HepG2 (cell line): ENCODE data around the gene MBIP. TPM values are rescaled to one million over a fixed set of nuclear protein-coding genes. Genes with fewer than 3 reads are reported as not detected.
A peak's percentile ranks its signal among the peaks of the same experiment; 100 is the strongest.

Experiments
- CENPX ChIP-seq: sonication (generic); formaldehyde crosslinking; IDR thresholded peaks from 2 replicates; pipeline ENCODE4 v1.9.0; 2021; ENCODE audit warnings: mild to moderate bottlenecking, missing genetic modification reagents, moderate library complexity
- HOXA5 ChIP-seq: sonication (generic); formaldehyde crosslinking; IDR thresholded peaks from 2 replicates; pipeline ENCODE4 v1.4.0; 2020; ENCODE audit warnings: missing genetic modification reagents
- MAFK ChIP-seq, 2 experiments: IDR thresholded peaks in 1 of 2; conservative IDR thresholded peaks in 1 of 2; 2 replicates each; pipeline ENCODE4 v1.6.1; 2011; ENCODE audit warnings: improper control_type of control experiment in 2 of 2, low read length in 2 of 2
- NFIC ChIP-seq: IDR thresholded peaks from 2 replicates; pipeline ENCODE4 v1.6.1; 2012; ENCODE audit warnings: mild to moderate bottlenecking, low read length, inconsistent platforms
- NPAS2 ChIP-seq: sonication (generic); formaldehyde crosslinking; IDR thresholded peaks from 2 replicates; pipeline ENCODE4 v1.8.0; 2022; ENCODE audit warnings: mild to moderate bottlenecking, missing genetic modification reagents, borderline replicate concordance
- PPARG ChIP-seq: conservative IDR thresholded peaks from 2 replicates; pipeline ENCODE4 v1.6.1; 2016; ENCODE audit warnings: missing biosample characterization, missing genetic modification reagents
- RFXAP ChIP-seq: sonication (generic); formaldehyde crosslinking; IDR thresholded peaks from 2 replicates; pipeline ENCODE4 v1.4.0; 2020; ENCODE audit warnings: missing genetic modification reagents, borderline replicate concordance
- RORA ChIP-seq: sonication (generic); formaldehyde crosslinking; IDR thresholded peaks from 2 replicates; pipeline ENCODE4 v1.5.0; 2020; ENCODE audit warnings: mild to moderate bottlenecking, missing genetic modification reagents, moderate library complexity
- SCMH1 ChIP-seq: sonication (generic); formaldehyde crosslinking; IDR thresholded peaks from 2 replicates; pipeline ENCODE4 v1.9.0; 2021; ENCODE audit warnings: missing genetic modification reagents, mild to moderate bottlenecking, borderline replicate concordance
- SMARCC2 ChIP-seq: fragments of 450-650 bp; IDR thresholded peaks from 2 replicates; pipeline ENCODE4 v1.6.1; 2017; ENCODE audit warnings: antibody characterized with exemption, mild to moderate bottlenecking
- TOPORS ChIP-seq: sonication (generic); formaldehyde crosslinking; IDR thresholded peaks from 2 replicates; pipeline ENCODE4 v1.8.0; 2023; ENCODE audit warnings: mild to moderate bottlenecking, missing genetic modification reagents
- ZMYM2 ChIP-seq: sonication (generic); formaldehyde crosslinking; IDR thresholded peaks from 2 replicates; pipeline ENCODE4 v1.8.0; 2022; ENCODE audit warnings: mild to moderate bottlenecking, missing genetic modification reagents
- ZNF232 ChIP-seq: sonication (generic); formaldehyde crosslinking; IDR thresholded peaks from 2 replicates; pipeline ENCODE4 v1.4.0; 2020; ENCODE audit warnings: missing genetic modification reagents, borderline replicate concordance
- ZNF253 ChIP-seq: sonication (generic); formaldehyde crosslinking; IDR thresholded peaks from 2 replicates; pipeline ENCODE4 v1.8.0; 2022; ENCODE audit warnings: mild to moderate bottlenecking, missing genetic modification reagents, borderline replicate concordance
- ZNF570 ChIP-seq: sonication (generic); formaldehyde crosslinking; IDR thresholded peaks from 2 replicates; pipeline ENCODE4 v1.4.0; 2020; ENCODE audit warnings: mild to moderate bottlenecking, missing genetic modification reagents, borderline replicate concordance
- polyA plus RNA-seq, 8 experiments: library from polyadenylated mRNA; depleted of rRNA in 3 of 8; stranded (reverse) in 7 of 8; unstranded in 1 of 8; fragments of >200 nt; fragmentation: Illumina TruSeq in 4 of 8; extraction: Trizol in 4 of 8; gene quantifications; 2 replicates each; pipeline versions ENCODE4 v1.2.1 to v1.2.3, GENCODE V29; 2011 to 2016; ENCODE audit warnings: low read depth in 4 of 8, missing spikeins in 1 of 8, mixed read lengths in 1 of 8; ENCODE audit not compliant: insufficient read depth in 1 of 8
- total RNA-seq, 5 experiments: library from RNA; depleted of rRNA; stranded (reverse); fragments of >200 nt; fragmentation: Illumina TruSeq; extraction: Trizol; gene quantifications; 2 replicates each; pipeline ENCODE4 v1.2.3, GENCODE V29; 2016; ENCODE audit warnings: low read depth in 1 of 5
- TF ChIP-seq, protein P1 (sequence below): sonication (generic); formaldehyde crosslinking; IDR thresholded peaks from 2 replicates; pipeline ENCODE4 v1.4.0; 2020; ENCODE audit warnings: mild to moderate bottlenecking, missing genetic modification reagents
- TF ChIP-seq, protein P2 (sequence below): sonication (generic); formaldehyde crosslinking; IDR thresholded peaks from 2 replicates; pipeline ENCODE4 v1.4.0; 2020; ENCODE audit warnings: missing genetic modification reagents, mild to moderate bottlenecking, borderline replicate concordance
- TF ChIP-seq, protein P3 (sequence below): sonication (generic); formaldehyde crosslinking; IDR thresholded peaks from 2 replicates; pipeline ENCODE4 v1.5.0; 2020; ENCODE audit warnings: missing genetic modification reagents, mild to moderate bottlenecking, borderline replicate concordance
- TF ChIP-seq, protein P4 (sequence below): sonication (generic); formaldehyde crosslinking; conservative IDR thresholded peaks from 2 replicates; pipeline ENCODE4 v1.5.0; 2020; ENCODE audit warnings: missing genetic modification reagents
- TF ChIP-seq, protein P5 (sequence below): sonication (generic); formaldehyde crosslinking; IDR thresholded peaks from 2 replicates; pipeline ENCODE4 v1.4.0; 2020; ENCODE audit warnings: missing genetic modification reagents, borderline replicate concordance

MBIP gene
- total and polyA plus RNA-seq, 2 of the 13 experiments (the other 11 are each of a cell fraction or from before 2014, with no cell fraction given): 48.1 to 48.6 TPM

DNA sequence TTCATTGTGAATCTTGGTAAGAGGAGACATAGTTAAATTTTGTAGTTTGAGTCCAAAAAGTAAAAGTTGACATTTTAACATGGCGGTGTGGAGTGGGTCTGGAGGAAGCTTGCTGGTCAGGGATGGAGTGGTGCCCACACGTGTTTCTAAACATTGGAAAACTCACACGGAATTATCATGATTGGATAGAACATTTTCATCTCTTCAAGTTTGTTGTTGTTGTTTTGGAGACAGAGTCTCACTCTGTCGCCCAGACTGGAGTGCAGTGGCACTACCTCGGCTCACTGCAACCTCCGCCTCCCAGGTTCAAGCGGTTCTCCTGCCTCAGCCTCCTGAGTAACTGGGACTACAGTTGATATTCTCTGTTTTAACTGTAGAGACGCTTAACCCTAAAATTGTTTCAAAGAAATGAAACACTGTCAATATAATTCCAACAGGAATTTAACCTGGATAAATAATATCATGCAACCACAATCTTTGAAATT lies 502 bp upstream of the MBIP start (continued):
- TF ChIP-seq ZNF253 (CRISPR knock-in tag) (no peak), ZNF570 (CRISPR knock-in tag) (no peak), PPARG (CRISPR knock-in tag) (no peak), NFIC (no peak), SCMH1 (CRISPR knock-in tag) (no peak), TOPORS (CRISPR knock-in tag) (no peak), ZMYM2 (CRISPR knock-in tag) (peak; percentile 56; the same call in 1 of the 2 replicates), HOXA5 (no peak; the same call in 1 of the 2 replicates), CENPX (CRISPR knock-in tag) (no peak), SMARCC2 (no peak), MAFK (conservative IDR thresholded peaks at IDR 0.05 in 1 of 2, IDR thresholded peaks at IDR 0.05 in 1 of 2; ENCODE audit: low read length in 2 of 2) (no peak), NPAS2 (no peak), RFXAP (no peak; the same call in 1 of the 2 replicates), ZNF232 (peak; percentile 30; the same call in 1 of the 2 replicates), RORA (no peak)
- TF ChIP-seq, protein P1, sequence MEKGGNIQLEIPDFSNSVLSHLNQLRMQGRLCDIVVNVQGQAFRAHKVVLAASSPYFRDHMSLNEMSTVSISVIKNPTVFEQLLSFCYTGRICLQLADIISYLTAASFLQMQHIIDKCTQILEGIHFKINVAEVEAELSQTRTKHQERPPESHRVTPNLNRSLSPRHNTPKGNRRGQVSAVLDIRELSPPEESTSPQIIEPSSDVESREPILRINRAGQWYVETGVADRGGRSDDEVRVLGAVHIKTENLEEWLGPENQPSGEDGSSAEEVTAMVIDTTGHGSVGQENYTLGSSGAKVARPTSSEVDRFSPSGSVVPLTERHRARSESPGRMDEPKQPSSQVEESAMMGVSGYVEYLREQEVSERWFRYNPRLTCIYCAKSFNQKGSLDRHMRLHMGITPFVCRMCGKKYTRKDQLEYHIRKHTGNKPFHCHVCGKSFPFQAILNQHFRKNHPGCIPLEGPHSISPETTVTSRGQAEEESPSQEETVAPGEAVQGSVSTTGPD: no peak
- TF ChIP-seq, protein P2, sequence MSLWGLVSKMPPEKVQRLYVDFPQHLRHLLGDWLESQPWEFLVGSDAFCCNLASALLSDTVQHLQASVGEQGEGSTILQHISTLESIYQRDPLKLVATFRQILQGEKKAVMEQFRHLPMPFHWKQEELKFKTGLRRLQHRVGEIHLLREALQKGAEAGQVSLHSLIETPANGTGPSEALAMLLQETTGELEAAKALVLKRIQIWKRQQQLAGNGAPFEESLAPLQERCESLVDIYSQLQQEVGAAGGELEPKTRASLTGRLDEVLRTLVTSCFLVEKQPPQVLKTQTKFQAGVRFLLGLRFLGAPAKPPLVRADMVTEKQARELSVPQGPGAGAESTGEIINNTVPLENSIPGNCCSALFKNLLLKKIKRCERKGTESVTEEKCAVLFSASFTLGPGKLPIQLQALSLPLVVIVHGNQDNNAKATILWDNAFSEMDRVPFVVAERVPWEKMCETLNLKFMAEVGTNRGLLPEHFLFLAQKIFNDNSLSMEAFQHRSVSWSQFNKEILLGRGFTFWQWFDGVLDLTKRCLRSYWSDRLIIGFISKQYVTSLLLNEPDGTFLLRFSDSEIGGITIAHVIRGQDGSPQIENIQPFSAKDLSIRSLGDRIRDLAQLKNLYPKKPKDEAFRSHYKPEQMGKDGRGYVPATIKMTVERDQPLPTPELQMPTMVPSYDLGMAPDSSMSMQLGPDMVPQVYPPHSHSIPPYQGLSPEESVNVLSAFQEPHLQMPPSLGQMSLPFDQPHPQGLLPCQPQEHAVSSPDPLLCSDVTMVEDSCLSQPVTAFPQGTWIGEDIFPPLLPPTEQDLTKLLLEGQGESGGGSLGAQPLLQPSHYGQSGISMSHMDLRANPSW (CRISPR knock-in tag): no peak
- TF ChIP-seq, protein P3, sequence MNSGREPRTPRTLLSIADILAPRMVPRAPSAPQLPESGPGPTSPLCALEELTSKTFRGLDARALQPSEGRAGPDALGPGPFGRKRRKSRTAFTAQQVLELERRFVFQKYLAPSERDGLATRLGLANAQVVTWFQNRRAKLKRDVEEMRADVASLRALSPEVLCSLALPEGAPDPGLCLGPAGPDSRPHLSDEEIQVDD (CRISPR knock-in tag): no peak
- TF ChIP-seq, protein P4, sequence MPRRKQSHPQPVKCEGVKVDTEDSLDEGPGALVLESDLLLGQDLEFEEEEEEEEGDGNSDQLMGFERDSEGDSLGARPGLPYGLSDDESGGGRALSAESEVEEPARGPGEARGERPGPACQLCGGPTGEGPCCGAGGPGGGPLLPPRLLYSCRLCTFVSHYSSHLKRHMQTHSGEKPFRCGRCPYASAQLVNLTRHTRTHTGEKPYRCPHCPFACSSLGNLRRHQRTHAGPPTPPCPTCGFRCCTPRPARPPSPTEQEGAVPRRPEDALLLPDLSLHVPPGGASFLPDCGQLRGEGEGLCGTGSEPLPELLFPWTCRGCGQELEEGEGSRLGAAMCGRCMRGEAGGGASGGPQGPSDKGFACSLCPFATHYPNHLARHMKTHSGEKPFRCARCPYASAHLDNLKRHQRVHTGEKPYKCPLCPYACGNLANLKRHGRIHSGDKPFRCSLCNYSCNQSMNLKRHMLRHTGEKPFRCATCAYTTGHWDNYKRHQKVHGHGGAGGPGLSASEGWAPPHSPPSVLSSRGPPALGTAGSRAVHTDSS (CRISPR knock-in tag): no peak
- TF ChIP-seq, protein P5, sequence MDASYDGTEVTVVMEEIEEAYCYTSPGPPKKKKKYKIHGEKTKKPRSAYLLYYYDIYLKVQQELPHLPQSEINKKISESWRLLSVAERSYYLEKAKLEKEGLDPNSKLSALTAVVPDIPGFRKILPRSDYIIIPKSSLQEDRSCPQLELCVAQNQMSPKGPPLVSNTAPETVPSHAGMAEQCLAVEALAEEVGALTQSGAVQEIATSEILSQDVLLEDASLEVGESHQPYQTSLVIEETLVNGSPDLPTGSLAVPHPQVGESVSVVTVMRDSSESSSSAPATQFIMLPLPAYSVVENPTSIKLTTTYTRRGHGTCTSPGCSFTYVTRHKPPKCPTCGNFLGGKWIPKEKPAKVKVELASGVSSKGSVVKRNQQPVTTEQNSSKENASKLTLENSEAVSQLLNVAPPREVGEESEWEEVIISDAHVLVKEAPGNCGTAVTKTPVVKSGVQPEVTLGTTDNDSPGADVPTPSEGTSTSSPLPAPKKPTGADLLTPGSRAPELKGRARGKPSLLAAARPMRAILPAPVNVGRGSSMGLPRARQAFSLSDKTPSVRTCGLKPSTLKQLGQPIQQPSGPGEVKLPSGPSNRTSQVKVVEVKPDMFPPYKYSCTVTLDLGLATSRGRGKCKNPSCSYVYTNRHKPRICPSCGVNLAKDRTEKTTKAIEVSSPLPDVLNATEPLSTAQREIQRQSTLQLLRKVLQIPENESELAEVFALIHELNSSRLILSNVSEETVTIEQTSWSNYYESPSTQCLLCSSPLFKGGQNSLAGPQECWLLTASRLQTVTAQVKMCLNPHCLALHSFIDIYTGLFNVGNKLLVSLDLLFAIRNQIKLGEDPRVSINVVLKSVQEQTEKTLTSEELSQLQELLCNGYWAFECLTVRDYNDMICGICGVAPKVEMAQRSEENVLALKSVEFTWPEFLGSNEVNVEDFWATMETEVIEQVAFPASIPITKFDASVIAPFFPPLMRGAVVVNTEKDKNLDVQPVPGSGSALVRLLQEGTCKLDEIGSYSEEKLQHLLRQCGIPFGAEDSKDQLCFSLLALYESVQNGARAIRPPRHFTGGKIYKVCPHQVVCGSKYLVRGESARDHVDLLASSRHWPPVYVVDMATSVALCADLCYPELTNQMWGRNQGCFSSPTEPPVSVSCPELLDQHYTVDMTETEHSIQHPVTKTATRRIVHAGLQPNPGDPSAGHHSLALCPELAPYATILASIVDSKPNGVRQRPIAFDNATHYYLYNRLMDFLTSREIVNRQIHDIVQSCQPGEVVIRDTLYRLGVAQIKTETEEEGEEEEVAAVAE (CRISPR knock-in tag): no peak
